Transverse colon (tissue), 4 donors: Measurements from ENCODE around the gene RAPGEF1. TPM values are rescaled to one million over a fixed set of nuclear protein-coding genes. Genes with fewer than 3 reads are reported as not detected.

ENCODE experiments used
- DNase-seq: peaks from one replicate; pipeline ENCODE4 v3.0.0-alpha.2; 2019
- H3K27ac ChIP-seq, 4 donors: fragments of 200-600 bp; sonication (generic); 2 replicates each; pipeline ENCODE4 v1.5.1; 2016 to 2018; ENCODE audit warnings: inconsistent platforms in 4 of 4
- H3K27me3 ChIP-seq: fragments of 200-600 bp; sonication (generic); 2 replicates; pipeline ENCODE4 v1.5.1; 2017; ENCODE audit warnings: inconsistent platforms
- H3K36me3 ChIP-seq, 4 donors: fragments of 200-600 bp; sonication (generic); 2 replicates each; pipeline ENCODE4 v1.5.1; 2017 to 2019; ENCODE audit warnings: inconsistent platforms in 4 of 4
- H3K4me1 ChIP-seq, 4 donors: fragments of 200-600 bp; sonication (generic); 2 replicates each; pipeline ENCODE4 v1.5.1; 2017 to 2020; ENCODE audit warnings: inconsistent platforms in 4 of 4
- H3K4me3 ChIP-seq, 4 donors: fragments of 200-600 bp; sonication (generic); 1 replicate in 1 of 4; 2 replicates in 3 of 4; pipeline versions ENCODE4 v1.5.1 to v1.6.1; 2017 to 2019; ENCODE audit warnings: inconsistent platforms in 4 of 4
- H3K9me3 ChIP-seq, 2 donors: fragments of 200-600 bp; sonication (generic); 2 replicates each; pipeline ENCODE4 v1.5.1; 2017 to 2019; ENCODE audit warnings: inconsistent platforms in 2 of 2
- CTCF ChIP-seq, 5 experiments: fragments of 200-600 bp in 3 of 5; fragments of 450-650 bp in 2 of 5; sonication (generic) in 3 of 5; IDR thresholded peaks; 1 replicate in 2 of 5; 2 replicates in 3 of 5; pipeline ENCODE4 v1.5.1; 2016 to 2017; ENCODE audit warnings: antibody characterized with exemption in 5 of 5, inconsistent platforms in 3 of 5, mild to moderate bottlenecking in 2 of 5, moderate library complexity in 1 of 5
- EP300 ChIP-seq: sonication (generic); formaldehyde crosslinking; IDR thresholded peaks from one replicate; pipeline ENCODE4 v1.6.1; 2017; ENCODE audit warnings: antibody characterized with exemption, low read depth
- POLR2A ChIP-seq: fragments of 450-650 bp; IDR thresholded peaks from one replicate; pipeline ENCODE4 v1.6.1; 2016; ENCODE audit warnings: antibody characterized with exemption, mild to moderate bottlenecking, moderate library complexity
- POLR2AphosphoS5 ChIP-seq, 3 donors: sonication (generic); formaldehyde crosslinking; IDR thresholded peaks; one replicate each; pipeline ENCODE4 v1.6.1; 2016; ENCODE audit warnings: antibody characterized with exemption in 3 of 3
- WGBS, 2 donors: methylation state at CpG; one replicate each; pipeline ENCODE4 v1.1.5; 2018; ENCODE audit warnings: low coverage in 1 of 2; 5-methylcytosine and 5-hydroxymethylcytosine counted together
- in situ Hi-C, 4 donors: fragments of 200-750 bp; cut with MboI; loops; one replicate each; pipeline versions ENCODE4 v1.15.0 to v1.15.1; 2017; ENCODE audit warnings: low sequenced_read_pairs in 3 of 4, low pct_ligation_motif_present in 1 of 4, low pct_unique_long_range_greater_than_20kb in 1 of 4
- intact Hi-C: fragments of 100-400 bp; cut with DNase I; formaldehyde crosslinking; loops from one replicate; pipeline ENCODE4 v1.15.1; 2023; ENCODE audit warnings: low total_unique reads
- total RNA-seq, 4 donors: library from RNA; depleted of rRNA; stranded (reverse); fragments of >200 nt; gene quantifications; one replicate each; pipeline ENCODE4 v1.1.0, GENCODE V29; 2016

The RAPGEF1 gene
- total RNA-seq, 4 donors from 2014 or later: 49.8 to 86.0 (median 55.1) TPM

DNA sequence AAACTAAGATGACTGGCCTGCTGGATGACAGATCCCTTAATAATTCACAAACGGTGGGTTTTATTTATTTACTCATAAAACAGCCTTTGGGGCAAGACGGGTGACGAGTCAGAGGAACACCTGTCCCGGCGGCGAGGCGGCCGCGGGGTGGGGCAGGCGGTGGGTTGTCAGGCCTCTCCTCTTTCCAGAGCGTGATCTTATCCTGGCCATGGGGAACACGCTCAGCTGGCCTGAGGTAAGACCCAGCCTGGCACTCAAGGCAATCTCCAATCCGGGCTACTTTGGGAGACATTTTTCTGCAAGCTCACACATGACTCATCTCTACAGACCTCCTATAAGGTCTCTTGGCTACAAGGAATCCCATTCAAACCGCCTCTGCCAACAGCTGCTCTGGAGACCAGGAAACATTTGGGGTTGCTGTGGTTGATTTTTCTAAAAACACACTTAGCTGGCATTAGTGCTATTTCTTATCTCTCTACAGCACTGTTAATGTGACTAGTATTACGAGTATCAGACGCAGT is 6.3 kb downstream of the RAPGEF1 start:
- TF ChIP-seq POLR2AphosphoS5 (IDR thresholded peaks at IDR 0.05) (no peak), POLR2A (no peak)
- H3K4me3 ChIP-seq: no peak overlapping the region
- H3K36me3 ChIP-seq: no peaks in the 10 kb centered on the region
- DNase-seq: peak; percentile 58
- in situ Hi-C loops (loop anchor here (25.0 kb wide), 3 partner anchors 246 to 371 kb away; partner anchors contain the start of gene PRRC2B (in 1 of the 4)), intact Hi-C loops (no loop called here)
- peak overlapping the region; percentile 79 to 85 (median 81) for H3K27ac ChIP-seq
- no peaks in the 10 kb centered on the region for H3K27me3 ChIP-seq
- WGBS, 2 donors: 6 to 28% methylated on average over 2 to 16 of the region's 16 CpGs
- H3K9me3 ChIP-seq: no peaks in the 10 kb centered on the region
- peaks cover 52 to 94% (median 75%) of the 10 kb centered on the region in 4 donors for H3K4me1 ChIP-seq

- intact Hi-C loops (no loop called here), in situ Hi-C loops (loop anchor here (25.0 kb wide), 3 partner anchors 245 to 370 kb away; partner anchors contain the start of gene PRRC2B (in 1 of the 4))
- Histone ChIP-seq H3K36me3 (no peaks in the 10 kb centered on the region), H3K27ac (peak overlapping the region; percentile 79 to 85 (median 81)), H3K27me3 (no peaks in the 10 kb centered on the region), H3K4me3 (no peak overlapping the region), H3K9me3 (no peaks in the 10 kb centered on the region), H3K4me1 (peaks cover 54 to 94% (median 78%) of the 10 kb centered on the region in 4 donors)
- TF ChIP-seq POLR2A (no peak), CTCF (IDR thresholded peaks at IDR 0.05) (no peak), POLR2AphosphoS5 (IDR thresholded peaks at IDR 0.05) (no peak), EP300 (no peak)
- WGBS, 2 donors: 57 to 60% methylated on average over 7 to 12 of the region's 12 CpGs
- DNase-seq: no peak
Observed at GRCh38 chr9:131732636-131733289, 7.1 kb downstream of the RAPGEF1 start.

GRCh38 chr9:131732061-131732526 is 7.8 kb downstream of the RAPGEF1 start:
- no peaks in the 10 kb centered on the region for H3K9me3 ChIP-seq
- H3K27me3 ChIP-seq: no peaks in the 10 kb centered on the region
- in situ Hi-C loops (loop anchor here (25.0 kb wide), 3 partner anchors 245 to 370 kb away; partner anchors contain the start of gene PRRC2B (in 1 of the 4)), intact Hi-C loops (no loop called here)
- H3K4me1 ChIP-seq: peaks cover 59 to 94% (median 82%) of the 10 kb centered on the region in 4 donors
- DNase-seq: peak; percentile 57
- no peak overlapping the region for H3K4me3 ChIP-seq
- no peaks in the 10 kb centered on the region for H3K36me3 ChIP-seq
- TF ChIP-seq POLR2AphosphoS5 (IDR thresholded peaks at IDR 0.05): peak; percentile 49 to 73 (median 55)
- no peak for TF ChIP-seq POLR2A
- TF ChIP-seq CTCF (IDR thresholded peaks at IDR 0.05): no peak
- peak overlapping the region; percentile 79 to 85 (median 81) for H3K27ac ChIP-seq
- 65 to 80% methylated on average over 1 to 8 of the region's 8 CpGs for WGBS, 2 donors

DNA sequence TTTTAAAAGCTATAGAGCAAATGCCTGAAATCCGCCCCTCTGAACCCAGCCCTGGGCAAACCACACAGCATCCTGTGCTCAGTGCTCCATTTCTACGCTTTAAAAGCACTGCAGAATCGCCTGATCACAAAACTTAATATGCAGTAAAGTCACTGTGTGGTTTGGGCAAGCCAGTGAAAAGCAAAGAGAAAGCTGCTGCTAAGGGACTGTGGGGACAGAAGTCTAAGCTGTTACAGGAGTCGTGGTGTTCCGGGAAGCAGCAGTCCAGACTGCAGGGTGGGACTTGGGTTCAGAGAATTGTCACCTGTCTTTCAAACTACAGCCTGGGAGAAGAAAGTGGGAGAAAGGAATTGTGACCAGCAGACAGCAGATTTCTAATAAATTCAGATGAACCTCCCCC is 8.2 kb downstream of the RAPGEF1 start:
- H3K36me3 ChIP-seq: no peaks in the 10 kb centered on the region
- no peak overlapping the region for H3K4me3 ChIP-seq
- H3K27ac ChIP-seq: peak overlapping the region; percentile 79 to 85 (median 81)
- H3K4me1 ChIP-seq: peaks cover 56 to 94% (median 83%) of the 10 kb centered on the region in 4 donors
- DNase-seq: no peak
- H3K27me3 ChIP-seq: no peaks in the 10 kb centered on the region
- intact Hi-C loops: no loop called here
- in situ Hi-C loops: loop anchor here (25.0 kb wide), 3 partner anchors 244 to 369 kb away; partner anchors contain the start of gene PRRC2B (in 1 of the 4)
- no peaks in the 10 kb centered on the region for H3K9me3 ChIP-seq
- TF ChIP-seq CTCF (IDR thresholded peaks at IDR 0.05): no peak
- no peak for TF ChIP-seq POLR2A
- no peak for TF ChIP-seq POLR2AphosphoS5 (IDR thresholded peaks at IDR 0.05)
- no peak for TF ChIP-seq EP300
- WGBS, 2 donors: 53 to 73% methylated on average over 2 to 5 of the region's 5 CpGs
